ENCODE data around the gene FBXO24.

DNA sequence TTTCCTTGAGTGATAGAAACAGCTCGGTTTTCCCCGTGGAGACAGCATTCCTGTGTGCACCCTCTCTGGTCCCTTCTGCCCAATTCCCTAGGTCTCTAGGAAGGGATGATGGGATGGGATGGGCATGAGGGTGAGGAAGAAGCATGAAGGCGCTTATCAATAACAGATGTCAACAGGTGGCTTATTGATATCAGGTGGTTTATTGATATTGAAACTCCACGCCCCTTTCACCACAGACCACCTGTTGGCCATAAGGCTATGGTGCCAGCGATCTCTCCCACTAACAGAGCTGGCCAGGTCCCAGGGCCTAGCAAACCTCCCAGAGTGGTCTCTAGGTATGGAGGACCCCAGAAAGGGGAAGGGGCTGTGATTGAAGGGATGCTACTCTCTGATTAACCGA, 34.1 kb downstream of the FBXO24 start:
- TF ChIP-seq, protein P1, sequence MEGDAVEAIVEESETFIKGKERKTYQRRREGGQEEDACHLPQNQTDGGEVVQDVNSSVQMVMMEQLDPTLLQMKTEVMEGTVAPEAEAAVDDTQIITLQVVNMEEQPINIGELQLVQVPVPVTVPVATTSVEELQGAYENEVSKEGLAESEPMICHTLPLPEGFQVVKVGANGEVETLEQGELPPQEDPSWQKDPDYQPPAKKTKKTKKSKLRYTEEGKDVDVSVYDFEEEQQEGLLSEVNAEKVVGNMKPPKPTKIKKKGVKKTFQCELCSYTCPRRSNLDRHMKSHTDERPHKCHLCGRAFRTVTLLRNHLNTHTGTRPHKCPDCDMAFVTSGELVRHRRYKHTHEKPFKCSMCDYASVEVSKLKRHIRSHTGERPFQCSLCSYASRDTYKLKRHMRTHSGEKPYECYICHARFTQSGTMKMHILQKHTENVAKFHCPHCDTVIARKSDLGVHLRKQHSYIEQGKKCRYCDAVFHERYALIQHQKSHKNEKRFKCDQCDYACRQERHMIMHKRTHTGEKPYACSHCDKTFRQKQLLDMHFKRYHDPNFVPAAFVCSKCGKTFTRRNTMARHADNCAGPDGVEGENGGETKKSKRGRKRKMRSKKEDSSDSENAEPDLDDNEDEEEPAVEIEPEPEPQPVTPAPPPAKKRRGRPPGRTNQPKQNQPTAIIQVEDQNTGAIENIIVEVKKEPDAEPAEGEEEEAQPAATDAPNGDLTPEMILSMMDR (IDR thresholded peaks at IDR 0.05): no peak
- no peak for TF ChIP-seq ZFX (IDR thresholded peaks at IDR 0.05; ENCODE audit: borderline replicate concordance)

All from 22Rv1 (cell line).